Small intestine (tissue), 7 donors: ENCODE results near the gene THBS4. TPM values are rescaled to one million over a fixed set of nuclear protein-coding genes. Genes with fewer than 3 reads are reported as not detected.
"Not testable (repeated sequence)": the region's sequence is repeated elsewhere in the genome, so short reads cannot be mapped to it uniquely, and the experiment has no call there.

Source experiments
- DNase-seq, 2 donors: peaks; one replicate each; pipeline versions ENCODE4 v3.0.0 to v3.0.0-alpha.2; 2013
- FAIRE-seq: peaks from 2 replicates; lab custom pipeline; 2012; peaks lifted over from hg19 to GRCh38; lab: Jason Lieb, UNC
- H3K27ac ChIP-seq, 3 donors: one replicate each; pipeline ENCODE4 v1.5.1; 2013; ENCODE audit warnings: low read length in 2 of 3, mild to moderate bottlenecking in 2 of 3, control low read depth in 1 of 3, inconsistent platforms in 1 of 3, low read depth in 1 of 3, moderate library complexity in 1 of 3
- H3K27me3 ChIP-seq, 3 donors: one replicate each; pipeline ENCODE4 v1.6.1; 2013; ENCODE audit warnings: low read length in 3 of 3, inconsistent platforms in 1 of 3; ENCODE audit not compliant: control insufficient read depth in 3 of 3, insufficient read depth in 3 of 3
- H3K36me3 ChIP-seq, 3 donors: one replicate each; pipeline ENCODE4 v1.6.1; 2013; ENCODE audit warnings: low read length in 3 of 3, inconsistent platforms in 1 of 3, low read depth in 1 of 3, mild to moderate bottlenecking in 1 of 3, moderate library complexity in 1 of 3; ENCODE audit not compliant: control insufficient read depth in 3 of 3, insufficient read depth in 2 of 3
- H3K4me1 ChIP-seq, 3 donors: one replicate each; pipeline ENCODE4 v1.6.1; 2013; ENCODE audit warnings: low read length in 2 of 3, inconsistent platforms in 1 of 3, low read depth in 1 of 3, mild to moderate bottlenecking in 1 of 3, moderate library complexity in 1 of 3; ENCODE audit not compliant: control insufficient read depth in 3 of 3, insufficient read depth in 2 of 3
- H3K4me3 ChIP-seq, 3 donors: one replicate each; pipeline ENCODE4 v1.5.1; 2013; ENCODE audit warnings: low read length in 3 of 3, control low read depth in 1 of 3, inconsistent platforms in 1 of 3, low read depth in 1 of 3, mild to moderate bottlenecking in 1 of 3, moderate library complexity in 1 of 3
- H3K9me3 ChIP-seq, 2 donors: one replicate each; pipeline ENCODE4 v1.6.1; 2013; ENCODE audit warnings: low read depth in 1 of 2, low read length in 1 of 2; ENCODE audit not compliant: control insufficient read depth in 2 of 2, insufficient read depth in 1 of 2
- WGBS, 3 donors: extraction: QIAGEN DNeasy Blood & Tissue Kit; methylation state at CpG; one replicate each; pipeline ENCODE4 v1.1.7; 2013; 5-methylcytosine and 5-hydroxymethylcytosine counted together
- polyA plus RNA-seq, 4 donors: library from polyadenylated mRNA; stranded (reverse) in 3 of 4; unstranded in 1 of 4; fragments of 200-250 nt in 3 of 4; fragments of 120-200 nt in 1 of 4; gene quantifications; one replicate each; pipeline versions ENCODE4 v1.2.1 to v1.2.3, GENCODE V29; 2013
- donor health status: healthy with polysubstance abuse.
- donor health status: control.
- donor health status: control.
- donor health status: Bipolar disorder and iron deficiency.
- donor health status: healthy.

THBS4 gene
- polyA plus RNA-seq, 4 donors: 1.2 to 3.3 (median 1.4) TPM; not detected in 1

DNA sequence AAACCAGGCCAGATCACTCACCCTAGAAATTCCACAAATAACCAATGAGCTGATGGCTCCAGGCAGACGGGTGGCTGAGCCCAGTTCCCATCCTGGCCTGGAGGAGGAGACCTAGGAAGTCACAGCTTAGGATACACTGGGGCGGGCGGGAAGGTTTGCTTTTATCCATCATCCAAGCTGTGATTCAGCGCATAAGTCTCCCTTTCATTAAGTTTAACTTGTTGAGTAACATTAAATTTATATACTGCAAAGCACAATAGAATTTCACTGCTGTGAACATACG is 55.7 kb downstream of the THBS4 start:
- Histone ChIP-seq H3K27me3 (no peaks in the 10 kb centered on the region), H3K27ac (no peak overlapping the region), H3K4me3 (no peak overlapping the region), H3K4me1 (peaks cover 0 to 7% (median 0%) of the 10 kb centered on the region in 3 donors), H3K36me3 (no peaks in the 10 kb centered on the region), H3K9me3 (no peaks in the 10 kb centered on the region)
- WGBS, 3 donors: 93 to 95% (median 94%) methylated on average over 5 of the region's 5 CpGs
- DNase-seq (no peak), FAIRE-seq (no peak)

DNA sequence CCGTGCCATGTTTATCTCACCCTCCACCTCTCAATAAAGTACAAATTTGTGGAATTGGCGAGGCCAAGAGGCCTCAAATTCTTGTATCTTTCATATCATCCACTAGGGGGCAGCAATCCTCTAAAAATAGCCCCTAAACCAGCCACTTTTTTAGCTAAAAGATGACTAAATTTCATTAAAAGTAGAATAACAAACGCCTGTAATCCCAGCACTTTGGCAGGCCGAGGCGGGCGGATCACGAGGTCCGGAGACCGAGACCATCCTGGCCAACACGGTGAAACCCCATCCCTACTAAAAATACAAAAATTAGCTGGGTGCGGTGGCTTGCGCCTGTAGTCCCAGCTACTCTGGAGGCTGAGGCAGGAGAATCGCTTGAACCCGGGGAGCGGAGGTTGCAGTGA is 56.6 kb downstream of the THBS4 start:
- not testable (repeated sequence) for FAIRE-seq, H3K4me1 ChIP-seq, H3K4me3 ChIP-seq, H3K9me3 ChIP-seq, H3K27me3 ChIP-seq, H3K36me3 ChIP-seq, H3K27ac ChIP-seq
- WGBS, 3 donors: 33 to 44% (median 39%) methylated on average over 15 of the region's 15 CpGs
- peak; percentile 43 to 51 for DNase-seq

DNA sequence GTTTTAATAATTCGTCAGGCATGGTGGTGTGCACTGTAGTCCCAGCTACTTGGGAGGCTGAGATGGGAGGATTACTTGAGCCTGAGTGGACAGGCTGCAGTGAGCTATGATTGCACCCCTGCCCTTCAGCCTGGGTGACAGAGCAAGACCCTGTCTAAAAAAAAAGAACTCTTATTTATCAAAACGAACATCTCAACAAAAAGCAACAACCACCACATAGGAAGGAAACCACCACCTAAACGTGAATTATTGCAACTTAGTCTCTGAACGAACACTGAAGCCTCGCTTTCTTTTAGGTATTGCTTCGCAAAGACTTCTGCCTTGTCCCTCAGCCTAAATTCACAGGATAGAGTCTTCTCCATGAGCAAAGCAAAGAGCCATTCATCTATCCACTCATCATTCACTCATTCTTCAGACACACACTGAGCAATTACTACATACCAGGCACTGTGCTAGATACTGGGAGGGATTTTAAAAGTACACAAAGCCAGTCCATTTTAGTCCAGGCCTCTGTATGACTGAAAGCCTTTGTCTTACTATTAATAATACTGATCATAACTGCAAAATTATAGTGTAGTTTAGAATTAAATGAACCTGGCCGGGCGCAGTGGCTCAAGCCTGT is 57.4 kb downstream of the THBS4 start:
- Histone ChIP-seq H3K4me3 (no peak overlapping the region), H3K9me3 (no peaks in the 10 kb centered on the region), H3K4me1 (peaks cover 0 to 7% (median 0%) of the 10 kb centered on the region in 3 donors), H3K27ac (no peak overlapping the region), H3K27me3 (no peaks in the 10 kb centered on the region), H3K36me3 (no peaks in the 10 kb centered on the region)
- FAIRE-seq: no peak
- no peak for DNase-seq
- WGBS, 3 donors: 81 to 85% (median 83%) methylated on average over 8 of the region's 8 CpGs

- Histone ChIP-seq H3K27ac (peak overlapping the region in 1 of 3 donors; percentile 2), H3K27me3 (no peaks in the 10 kb centered on the region), H3K4me3 (no peak overlapping the region), H3K4me1 (peaks cover 0 to 7% (median 0%) of the 10 kb centered on the region in 3 donors), H3K36me3 (no peaks in the 10 kb centered on the region), H3K9me3 (no peaks in the 10 kb centered on the region)
- DNase-seq (peak in 1 of 2 donors; percentile 54), FAIRE-seq (no peak)
- 40 to 68% (median 45%) methylated on average over 8 of the region's 8 CpGs for WGBS, 3 donors
Observed at GRCh38 chr5:80093796-80094195, 58.6 kb downstream of the THBS4 start.

DNA sequence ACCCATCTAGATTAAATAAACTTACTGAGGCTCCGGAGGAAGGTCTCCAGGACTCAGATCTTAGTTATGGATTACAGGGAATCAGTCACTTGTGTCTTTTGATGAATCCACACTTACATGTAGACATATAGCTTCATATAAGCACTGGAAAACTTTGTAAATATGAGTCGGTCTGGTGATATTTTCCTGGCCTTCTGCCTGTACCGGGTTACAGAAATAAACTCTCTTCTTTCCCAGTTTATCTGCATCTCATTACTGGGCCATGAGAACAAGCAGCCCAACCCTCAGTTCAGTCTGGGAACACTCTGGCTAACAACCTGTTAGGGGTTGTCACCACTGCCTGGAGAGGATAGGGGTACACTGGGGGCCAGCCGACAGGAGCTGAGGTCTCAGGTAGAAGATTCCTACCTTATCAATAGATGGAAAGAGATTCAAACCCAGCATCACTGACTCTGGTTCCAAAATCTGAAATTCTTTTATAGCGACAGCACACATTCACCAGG is 59.1 kb downstream of the THBS4 start:
- Histone ChIP-seq H3K36me3 (no peaks in the 10 kb centered on the region), H3K4me1 (peaks cover 0 to 7% (median 0%) of the 10 kb centered on the region in 3 donors), H3K4me3 (no peak overlapping the region), H3K27me3 (no peaks in the 10 kb centered on the region), H3K27ac (peak overlapping the region in 1 of 3 donors; percentile 2), H3K9me3 (no peaks in the 10 kb centered on the region)
- no peak for DNase-seq
- WGBS, 3 donors: 65 to 80% (median 70%) methylated on average over 5 of the region's 5 CpGs
- FAIRE-seq: no peak

GRCh38 chr5:80097451-80097850 is 62.3 kb downstream of the THBS4 start:
- DNase-seq (no peak), FAIRE-seq (no peak)
- no peak overlapping the region for H3K4me3 ChIP-seq
- no peak overlapping the region for H3K27ac ChIP-seq
- WGBS, 3 donors: 89 to 92% (median 90%) methylated on average over 10 of the region's 10 CpGs
- no peaks in the 10 kb centered on the region for H3K9me3 ChIP-seq
- no peaks in the 10 kb centered on the region for H3K27me3 ChIP-seq
- peaks cover 0 to 7% (median 0%) of the 10 kb centered on the region in 3 donors for H3K4me1 ChIP-seq
- H3K36me3 ChIP-seq: no peaks in the 10 kb centered on the region

GRCh38 chr5:80101993-80102392 is 66.8 kb downstream of the THBS4 start:
- no peaks in the 10 kb centered on the region for H3K27me3 ChIP-seq
- FAIRE-seq: no peak
- H3K36me3 ChIP-seq: no peaks in the 10 kb centered on the region
- no peak overlapping the region for H3K4me3 ChIP-seq
- no peak overlapping the region for H3K27ac ChIP-seq
- no peaks in the 10 kb centered on the region for H3K9me3 ChIP-seq
- no peak for DNase-seq
- H3K4me1 ChIP-seq: peaks cover 0 to 9% (median 0%) of the 10 kb centered on the region in 3 donors

DNA sequence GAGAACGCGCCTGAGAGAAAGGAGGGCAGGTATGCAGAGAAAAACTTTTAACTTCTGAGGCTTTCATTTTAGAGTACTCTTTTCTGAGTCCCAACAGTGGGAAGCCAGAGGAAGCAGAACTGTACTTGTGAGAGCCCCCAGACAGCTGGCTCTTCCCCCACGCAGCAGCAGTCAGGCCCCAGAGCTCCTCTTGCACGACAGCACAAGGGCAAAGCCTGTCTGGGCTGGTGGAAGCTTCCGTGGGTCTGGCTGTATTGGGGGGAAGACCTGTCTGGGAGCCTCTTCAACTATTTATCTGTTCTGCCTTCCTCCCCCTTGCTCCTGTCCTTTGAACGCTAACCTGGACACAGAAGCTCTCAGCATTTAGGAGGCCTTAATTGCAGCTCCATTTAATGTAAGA is 68.2 kb downstream of the THBS4 start:
- Histone ChIP-seq H3K27me3 (no peaks in the 10 kb centered on the region), H3K36me3 (no peaks in the 10 kb centered on the region), H3K4me3 (no peak overlapping the region), H3K9me3 (no peaks in the 10 kb centered on the region), H3K27ac (no peak overlapping the region), H3K4me1 (peaks cover 0 to 9% (median 0%) of the 10 kb centered on the region in 3 donors)
- DNase-seq: no peak
- WGBS, 3 donors: 79 to 94% (median 92%) methylated on average over 6 of the region's 6 CpGs
- no peak for FAIRE-seq
